ENCODE data around the gene CABP1.
"Not testable (repeated sequence)": the region's sequence is repeated elsewhere in the genome, so short reads cannot be mapped to it uniquely, and the experiment has no call there.

CABP1 gene

GRCh38 chr12:120668868-120669840 is 28.7 kb downstream of the CABP1 start:
- no peak for TF ChIP-seq CTCF (IDR thresholded peaks at IDR 0.05; ENCODE audit: insufficient read depth, missing control alignments)
- FAIRE-seq = no peak

DNA sequence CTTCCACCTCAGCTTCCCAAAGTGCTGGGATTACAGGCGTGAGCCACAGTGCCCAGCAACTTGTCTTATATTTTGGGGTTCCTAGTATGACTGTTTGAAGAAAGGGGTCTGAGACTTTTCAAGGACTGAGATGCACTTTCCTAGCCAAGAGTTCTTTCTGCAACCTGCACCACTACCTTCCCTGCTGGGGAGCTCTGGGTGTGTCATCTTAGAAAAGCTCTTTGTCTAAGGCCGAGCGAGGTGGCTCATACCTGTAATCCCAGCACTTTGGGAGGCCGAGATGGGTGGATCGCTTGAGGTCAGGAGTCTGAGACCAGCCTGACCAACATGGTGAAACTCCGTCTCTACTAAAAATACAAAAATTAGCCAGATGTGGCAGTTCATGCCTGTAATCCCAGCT is 29.8 kb downstream of the CABP1 start:
- DNase-seq (ENCODE audit: insufficient read length, low spot score); FAIRE-seq: not testable (repeated sequence)

More at GRCh38 chr12:120668868-120669840, 28.7 kb downstream of the CABP1 start:
- DNase-seq (ENCODE audit: insufficient read length, low spot score) = no peak

GRCh38 chr12:120670667-120671066 is 30.2 kb downstream of the CABP1 start:
- no peak for DNase-seq (ENCODE audit: insufficient read length, low spot score)
- no peak for FAIRE-seq
- TF ChIP-seq CTCF (IDR thresholded peaks at IDR 0.05; ENCODE audit: insufficient read depth, missing control alignments) = no peak

DNA sequence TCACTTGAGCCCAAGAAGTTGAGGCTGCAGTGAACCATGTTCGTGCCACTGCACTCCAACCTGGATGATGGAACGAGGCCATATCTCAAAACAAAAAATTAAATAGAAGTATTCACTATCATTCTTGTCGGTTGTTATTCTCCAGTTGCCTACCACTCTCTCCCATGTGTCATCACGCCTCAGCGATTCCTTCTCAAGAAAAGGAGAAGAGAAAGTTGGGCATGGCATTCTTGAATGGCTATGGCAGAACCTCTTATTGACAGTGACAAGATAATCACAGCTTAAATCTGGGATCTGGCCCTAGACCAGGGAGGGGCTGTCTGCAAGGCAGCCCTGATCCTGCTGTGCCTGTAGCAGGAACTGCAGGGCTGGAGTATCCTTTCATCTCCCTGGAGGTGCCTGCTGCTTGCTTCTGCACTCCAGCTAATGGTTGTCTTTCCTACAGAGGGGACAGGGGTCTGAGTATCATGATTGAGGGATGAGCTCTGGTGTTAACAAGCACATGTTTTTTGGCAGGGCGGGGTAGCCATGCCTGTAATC is 33.7 kb downstream of the CABP1 start:
- FAIRE-seq (no peak), DNase-seq (ENCODE audit: insufficient read length, low spot score) (no peak)
- TF ChIP-seq CTCF (IDR thresholded peaks at IDR 0.05; ENCODE audit: insufficient read depth, missing control alignments) = no peak

DNA sequence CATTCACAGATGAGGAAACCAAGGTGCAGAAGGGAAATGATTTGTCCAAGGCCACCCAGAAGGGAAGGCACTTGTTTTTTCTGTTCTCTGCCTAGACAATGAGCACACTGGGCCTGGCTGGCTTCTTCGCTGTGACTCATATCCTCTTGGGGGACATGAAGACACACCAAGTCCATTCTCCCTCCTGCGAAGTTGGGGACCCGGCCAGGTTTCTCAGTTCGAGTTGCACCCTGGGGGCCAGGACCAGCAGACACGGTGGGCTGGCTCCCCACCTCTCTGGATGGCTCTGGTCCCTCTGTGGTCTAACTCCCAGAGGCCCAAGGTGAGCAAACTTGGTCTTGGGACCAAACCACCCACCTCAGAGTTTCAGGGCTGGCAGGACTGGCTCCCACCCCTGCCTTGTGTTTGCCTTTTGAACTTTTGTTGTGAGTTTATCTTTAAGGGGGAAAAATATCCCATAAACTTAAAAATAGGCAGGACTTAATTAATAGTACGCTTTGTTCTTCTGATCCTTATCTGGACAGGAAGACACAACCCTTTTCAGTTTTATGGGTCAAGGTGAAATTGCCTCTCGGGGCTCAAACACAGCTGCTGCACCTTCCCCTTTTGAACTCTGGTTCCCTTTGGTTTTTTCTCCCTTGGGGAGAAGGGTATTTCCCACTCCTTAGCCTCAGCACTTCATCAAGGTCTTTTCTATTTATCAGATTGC is 37.5 kb downstream of the CABP1 start:
- FAIRE-seq (no peak), DNase-seq (ENCODE audit: insufficient read length, low spot score) (no peak)
- no peak for TF ChIP-seq CTCF (IDR thresholded peaks at IDR 0.05; ENCODE audit: insufficient read depth, missing control alignments)

- no peak for DNase-seq (ENCODE audit: insufficient read length, low spot score)
- no peak for FAIRE-seq
- TF ChIP-seq CTCF (IDR thresholded peaks at IDR 0.05; ENCODE audit: insufficient read depth, missing control alignments) = no peak
Measured at GRCh38 chr12:120678572-120678971, 38.1 kb downstream of the CABP1 start.

DNA sequence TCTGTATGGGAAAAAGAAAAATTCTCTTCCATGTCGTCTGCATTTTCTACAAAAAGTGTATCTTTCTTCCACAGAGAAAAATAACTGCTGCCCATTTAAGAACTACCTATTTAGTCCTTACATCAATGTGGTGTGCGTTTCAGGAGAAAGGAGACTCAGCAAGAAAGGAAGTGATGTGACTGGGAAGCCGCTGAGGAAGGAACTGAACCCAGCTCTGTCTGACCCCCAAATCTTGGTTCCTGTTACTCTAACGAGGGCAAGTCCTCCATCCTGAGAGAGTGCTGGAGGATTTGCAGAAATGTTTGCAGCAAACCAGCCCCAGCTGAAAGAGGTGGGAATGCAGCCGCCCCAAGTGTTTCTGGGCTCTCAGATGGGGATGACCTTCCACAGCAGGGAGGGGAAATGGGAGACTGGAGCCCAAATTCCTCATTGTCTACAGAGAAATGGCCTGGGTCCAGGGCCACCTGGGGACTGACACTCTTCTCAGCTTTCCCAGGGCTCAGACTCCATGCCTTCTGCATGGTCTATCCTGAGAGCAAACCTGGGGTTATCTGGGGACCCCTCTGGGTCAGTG is 39.8 kb downstream of the CABP1 start:
- FAIRE-seq (no peak), DNase-seq (ENCODE audit: insufficient read length, low spot score) (no peak)
- TF ChIP-seq CTCF (IDR thresholded peaks at IDR 0.05; ENCODE audit: insufficient read depth, missing control alignments) = no peak

Measured in D721Med (cell line).